GM18517 (cell line): ENCODE measurements around the gene PSMB2.

Experiments used
- ATAC-seq: cut with Tn5 transposase; IDR thresholded peaks from one replicate; pipeline ENCODE4 v1.9.1; 2021; ENCODE audit warnings: mild to moderate bottlenecking, moderate library complexity; ENCODE audit not compliant: unreplicated experiment

Gene PSMB2

DNA sequence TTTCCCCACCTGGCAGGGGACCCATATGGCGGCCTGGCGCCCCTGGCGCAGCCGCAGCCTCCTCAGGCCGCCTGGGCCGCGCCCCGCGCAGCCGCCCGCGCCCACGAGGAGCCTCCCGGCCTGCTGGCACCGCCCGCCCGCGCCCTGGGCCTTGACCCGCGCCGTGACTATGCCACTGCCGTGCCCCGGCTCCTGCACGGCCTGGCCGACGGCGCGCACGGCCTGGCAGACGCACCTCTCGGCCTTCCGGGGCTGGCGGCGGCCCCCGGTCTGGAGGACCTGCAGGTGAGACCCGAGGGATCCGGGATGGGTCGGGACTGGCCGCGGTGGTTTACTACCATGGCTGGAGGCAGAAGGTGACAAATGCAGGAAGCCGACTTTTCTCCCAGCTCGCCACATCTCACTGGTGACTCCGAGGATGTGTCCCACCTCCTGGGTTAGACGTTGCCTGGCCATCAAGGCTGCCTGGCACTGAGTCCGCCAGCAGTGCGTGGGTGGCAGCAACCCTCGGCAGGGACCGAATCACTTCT lies 67.1 kb downstream of the PSMB2 start:
- ATAC-seq = no peak

DNA sequence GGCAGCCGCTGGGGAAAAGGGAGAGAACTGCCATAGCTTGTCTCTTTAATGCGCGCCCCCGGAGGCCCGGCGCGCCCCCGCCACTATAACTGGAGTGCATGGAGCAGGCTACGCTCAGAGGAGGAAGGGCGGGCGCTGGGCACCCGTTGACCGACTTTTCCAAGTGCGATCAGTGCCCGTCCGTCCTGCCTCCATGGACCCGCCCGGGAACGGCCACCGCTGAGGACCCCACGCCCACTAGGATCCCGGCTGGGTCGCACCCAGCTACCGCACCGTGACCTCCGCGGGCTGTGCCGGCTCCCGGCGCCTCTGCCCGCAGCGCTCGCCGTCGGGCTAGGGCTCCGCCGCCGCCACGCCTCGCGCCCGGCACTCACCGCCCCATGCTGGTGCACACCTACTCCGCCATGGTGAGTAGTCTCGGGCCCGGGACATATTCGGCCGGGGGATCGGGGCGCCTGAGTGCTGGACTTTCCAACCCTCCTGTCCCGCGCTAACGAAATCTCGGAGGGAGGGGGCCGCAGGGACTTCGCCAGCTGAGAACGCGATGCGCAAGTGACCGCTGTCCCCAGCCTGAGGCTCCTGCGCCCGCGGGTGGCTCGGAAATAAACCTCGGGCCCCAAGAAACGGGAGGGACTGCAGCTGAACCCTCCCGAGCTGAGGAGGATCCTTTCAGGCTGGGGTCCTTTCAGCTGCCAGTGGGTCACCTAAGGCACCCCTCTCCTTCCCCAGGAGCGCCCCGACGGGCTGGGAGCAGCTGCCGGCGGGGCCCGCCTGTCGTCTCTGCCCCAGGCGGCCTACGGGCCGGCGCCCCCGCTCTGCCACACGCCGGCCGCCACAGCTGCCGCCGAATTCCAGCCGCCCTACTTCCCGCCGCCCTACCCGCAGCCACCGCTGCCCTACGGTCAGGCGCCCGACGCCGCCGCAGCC lies 67.9 kb downstream of the PSMB2 start, which contains the start of gene TFAP2E:
TFAP2E (plus strand) TSS at position 117 of the 927 bp plus-strand sequence; CDS start at position 381, 264 bp downstream.
- ATAC-seq = no peak

- no peak for ATAC-seq
Observed at GRCh38 chr1:35572296-35572695, 69.0 kb downstream of the PSMB2 start.

- ATAC-seq = no peak
Observed at GRCh38 chr1:35571263-35571662, 70.1 kb downstream of the PSMB2 start.

GRCh38 chr1:35570589-35571137 lies 70.7 kb downstream of the PSMB2 start:
- ATAC-seq = no peak

DNA sequence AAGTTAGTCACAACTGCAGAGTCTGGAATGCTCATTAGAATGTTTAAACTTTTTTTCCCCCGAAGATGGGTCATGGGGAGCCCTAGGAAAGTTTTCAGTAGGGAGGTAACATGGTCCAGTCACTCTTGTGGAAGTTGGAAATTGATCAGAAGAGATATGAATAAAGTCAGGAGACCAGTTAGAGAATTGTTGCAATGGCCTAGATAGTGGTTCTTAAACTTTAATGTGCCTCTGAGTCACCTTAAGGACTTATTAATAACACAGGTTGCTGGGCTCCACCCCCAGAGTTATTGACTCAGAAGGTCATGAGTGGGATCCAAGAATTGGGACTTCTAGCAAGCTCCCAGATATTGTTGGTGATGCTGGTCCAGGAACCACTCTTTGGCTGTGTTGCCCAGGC lies 71.4 kb downstream of the PSMB2 start:
- no peak for ATAC-seq

- ATAC-seq = no peak
Observed at GRCh38 chr1:35568975-35569395, 72.3 kb downstream of the PSMB2 start.

DNA sequence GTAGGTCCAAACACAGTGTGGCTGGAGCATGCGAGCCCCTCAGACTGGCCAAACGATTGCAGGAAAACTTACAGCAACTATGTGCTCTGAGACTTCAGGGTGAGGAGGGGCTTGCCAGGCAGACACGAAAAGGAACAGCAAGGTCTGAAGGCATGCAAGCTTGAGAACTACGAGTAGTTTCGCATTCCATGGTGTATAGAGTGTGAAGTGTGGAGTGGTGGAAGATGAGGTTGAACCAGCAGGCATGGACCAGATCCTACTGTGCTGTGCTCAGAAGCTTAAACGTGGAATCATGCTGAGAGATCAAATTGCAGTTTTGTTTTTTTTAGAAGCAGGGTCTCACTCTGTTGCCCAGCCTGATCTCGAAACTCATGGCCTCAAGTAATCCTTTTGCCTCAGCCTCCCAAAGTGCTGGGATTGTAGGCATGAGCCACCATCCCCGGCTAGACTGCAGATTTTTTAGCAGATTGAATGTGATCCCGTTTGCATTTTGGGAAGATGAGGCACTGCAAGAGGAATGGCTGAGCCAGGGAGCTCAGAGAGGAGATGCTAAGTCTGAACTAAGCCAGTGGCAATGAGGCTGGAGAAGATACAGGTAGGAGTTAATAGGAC lies 73.3 kb downstream of the PSMB2 start:
- no peak for ATAC-seq

GRCh38 chr1:35565742-35566133 lies 75.6 kb downstream of the PSMB2 start:
- no peak for ATAC-seq

- no peak for ATAC-seq
Observed at GRCh38 chr1:35564884-35565741, 76.2 kb downstream of the PSMB2 start.

DNA sequence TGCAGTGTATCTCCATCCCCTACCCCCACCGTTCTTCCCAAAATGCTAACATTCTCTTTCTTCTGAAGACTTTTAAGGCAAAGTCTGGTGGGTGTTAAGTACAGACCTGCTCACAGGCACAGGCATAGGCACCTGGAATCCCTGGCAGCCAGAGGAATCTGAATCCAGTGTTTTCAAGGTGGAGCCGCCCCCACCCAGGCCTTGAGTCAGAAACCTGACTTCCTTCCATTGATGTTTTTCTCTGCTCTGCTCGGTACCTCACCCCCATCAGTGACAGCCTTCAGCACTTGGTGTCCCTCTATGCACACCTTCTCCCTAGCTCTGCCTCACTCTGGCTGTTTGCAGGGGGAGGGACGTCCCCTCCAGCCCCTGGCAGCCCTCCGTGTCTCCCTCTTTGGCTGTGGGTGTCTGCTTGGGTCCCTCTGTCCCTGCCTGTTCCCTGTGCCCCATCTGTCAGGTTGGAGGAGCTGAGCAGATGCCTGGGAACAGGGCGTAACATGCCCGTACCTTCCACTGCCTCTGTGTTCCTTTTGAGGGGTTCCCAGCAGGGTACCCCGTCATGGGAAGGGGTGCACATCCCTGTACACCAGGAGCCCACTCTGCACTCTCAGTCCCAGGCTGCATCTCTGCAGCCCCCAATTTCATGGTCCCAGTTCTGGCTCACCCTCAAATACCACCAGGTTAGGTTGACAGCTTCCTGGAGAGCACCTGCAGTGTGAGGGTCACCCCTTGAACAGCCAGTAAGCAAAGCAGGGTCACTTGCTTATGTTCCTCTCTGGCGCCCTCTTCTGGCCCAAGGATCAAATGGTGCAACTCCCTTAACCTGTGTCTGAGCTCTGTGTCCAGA lies 77.1 kb downstream of the PSMB2 start:
- no peak for ATAC-seq

GRCh38 chr1:35563166-35563565 lies 78.2 kb downstream of the PSMB2 start:
- no peak for ATAC-seq

DNA sequence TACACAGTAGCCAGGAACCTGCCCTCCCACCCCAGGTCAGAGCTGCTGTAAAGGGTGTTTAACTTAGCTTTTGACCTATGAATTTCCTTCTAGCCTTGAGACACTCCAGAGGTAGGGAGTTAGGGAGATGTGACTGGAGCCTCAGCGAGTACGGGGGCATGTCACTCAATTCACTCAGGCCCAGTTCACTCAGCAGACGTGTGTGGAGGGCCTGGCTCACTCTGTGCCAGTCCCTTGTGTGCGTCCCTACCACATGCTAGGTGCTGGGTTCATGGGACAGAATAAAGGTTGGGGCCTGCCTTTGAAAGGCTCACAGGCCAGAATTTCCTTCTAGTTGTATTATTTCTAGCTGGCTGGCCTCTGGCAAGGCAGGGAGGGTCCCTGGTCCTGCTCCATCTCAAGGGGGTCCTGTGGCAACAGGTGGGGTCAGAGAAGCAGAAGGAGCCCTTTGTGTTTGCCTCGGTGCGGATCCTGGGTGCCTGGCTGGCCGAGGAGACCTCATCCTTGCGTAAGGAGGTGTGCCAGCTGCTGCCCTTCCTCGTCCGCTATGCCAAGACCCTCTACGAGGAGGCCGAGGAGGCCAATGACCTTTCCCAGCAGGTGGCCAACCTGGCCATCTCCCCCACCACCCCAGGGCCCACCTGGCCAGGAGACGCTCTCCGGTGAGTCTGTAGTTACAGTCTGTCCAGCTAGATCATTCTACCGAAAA lies 79.2 kb downstream of the PSMB2 start:
- ATAC-seq = no peak

DNA sequence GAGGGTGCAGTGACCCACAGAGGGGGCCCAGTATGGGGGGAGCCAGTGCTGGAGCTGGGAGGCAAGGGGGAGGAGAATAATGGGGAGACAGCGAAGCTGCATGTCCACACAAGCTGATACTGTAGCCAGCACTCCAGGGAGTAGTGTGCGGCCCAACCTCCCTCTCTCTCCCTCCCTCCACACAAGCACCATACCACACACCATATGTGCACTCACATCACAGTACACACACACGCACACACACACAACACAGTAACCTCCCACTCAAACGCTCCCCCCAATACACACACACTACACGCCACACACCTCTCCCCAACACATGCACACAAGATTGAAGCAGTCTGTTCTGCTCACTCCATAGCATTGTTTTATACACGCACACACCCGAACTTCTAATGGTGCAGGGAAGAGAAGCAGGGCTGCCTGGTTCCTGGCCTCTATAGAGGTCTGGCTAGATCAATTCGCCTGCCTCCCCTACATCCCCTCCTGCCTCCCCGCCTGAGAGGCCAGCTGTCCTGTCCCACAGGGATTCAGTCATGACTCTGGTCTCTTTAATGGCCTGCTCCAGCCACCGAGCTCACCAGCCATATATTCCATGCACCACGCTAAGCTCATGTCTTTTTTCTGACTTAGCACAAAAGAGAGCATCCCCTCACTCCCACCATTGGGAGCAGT lies 79.9 kb downstream of the PSMB2 start:
- ATAC-seq = no peak

DNA sequence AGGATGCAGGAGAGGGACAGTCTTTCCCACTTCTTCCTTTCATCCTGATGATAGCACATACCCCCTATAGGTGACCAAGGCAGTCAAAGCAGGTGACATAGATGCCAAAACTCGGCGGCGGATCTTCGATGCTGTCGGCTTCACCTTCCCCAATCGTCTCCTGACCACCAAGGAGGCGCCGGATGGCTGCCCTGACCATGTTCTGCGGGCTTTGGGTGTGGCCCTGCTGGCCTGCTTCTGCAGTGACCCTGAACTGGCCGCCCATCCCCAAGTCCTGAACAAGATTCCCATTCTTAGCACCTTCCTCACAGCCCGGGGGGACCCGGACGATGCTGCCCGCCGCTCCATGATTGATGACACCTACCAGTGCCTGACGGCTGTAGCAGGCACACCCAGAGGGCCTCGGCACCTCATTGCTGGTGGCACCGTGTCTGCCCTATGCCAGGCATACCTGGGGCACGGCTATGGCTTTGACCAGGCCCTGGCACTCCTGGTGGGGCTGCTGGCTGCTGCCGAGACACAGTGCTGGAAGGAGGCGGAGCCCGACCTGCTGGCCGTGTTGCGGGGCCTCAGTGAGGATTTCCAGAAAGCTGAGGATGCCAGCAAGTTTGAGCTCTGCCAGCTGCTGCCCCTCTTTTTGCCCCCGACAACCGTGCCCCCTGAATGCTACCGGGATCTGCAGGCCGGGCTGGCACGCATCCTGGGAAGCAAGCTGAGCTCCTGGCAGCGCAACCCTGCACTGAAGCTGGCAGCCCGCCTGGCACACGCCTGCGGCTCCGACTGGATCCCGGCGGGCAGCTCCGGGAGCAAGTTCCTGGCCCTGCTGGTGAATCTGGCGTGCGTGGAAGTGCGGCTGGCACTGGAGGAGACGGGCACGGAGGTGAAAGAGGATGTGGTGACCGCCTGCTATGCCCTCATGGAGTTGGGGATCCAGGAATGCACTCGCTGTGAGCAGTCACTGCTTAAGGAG lies 80.8 kb downstream of the PSMB2 start:
- no peak for ATAC-seq

DNA sequence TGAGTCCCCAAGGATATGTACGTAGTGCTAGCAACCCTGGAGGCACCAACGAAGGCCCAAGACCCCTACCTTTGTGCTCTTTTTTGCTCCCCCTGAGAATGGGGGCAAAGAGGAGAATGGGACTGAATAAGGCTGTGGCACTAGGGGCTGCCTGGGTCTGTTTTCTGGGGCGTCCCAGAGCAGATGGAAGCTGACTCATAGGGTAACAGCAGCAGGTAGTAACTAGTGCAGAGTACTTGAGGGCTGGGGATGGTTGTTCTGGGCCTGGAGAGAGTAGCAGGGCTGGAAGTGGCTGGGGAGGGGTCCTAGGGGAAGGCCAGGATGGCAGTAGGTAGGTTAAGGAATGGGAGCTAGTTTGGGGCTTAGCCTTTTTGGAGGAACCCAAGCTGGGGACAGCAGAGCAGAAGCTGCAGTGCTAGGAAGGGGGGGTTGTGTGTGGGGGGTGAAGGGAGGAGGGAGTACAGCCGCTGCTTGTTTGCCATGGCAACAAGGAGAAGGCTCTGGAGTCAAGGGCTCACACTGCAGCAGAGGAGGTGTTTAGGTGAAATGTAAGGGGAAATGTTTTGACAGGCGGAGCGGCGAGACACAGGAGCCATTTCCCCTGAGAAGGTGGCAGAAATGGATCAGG lies 81.9 kb downstream of the PSMB2 start:
- ATAC-seq = no peak
